Stimulated activated naive CD8-positive, alpha-beta T cell treated with anti-CD3 and anti-CD28 coated beads, Interleukin-15, Interleukin-2, amounts not matched to agents 100 U/mL and 50 U/mL, for 24 hours (primary cell): ENCODE measurements around the gene CDK2AP2.
A peak's percentile ranks its signal among the peaks of the same experiment; 100 is the strongest.
"Not testable (repeated sequence)": the region's sequence is repeated elsewhere in the genome, so short reads cannot be mapped to it uniquely, and the experiment has no call there.

ENCODE experiments used
- ATAC-seq: fragments of 150-1000 bp; cut with Tn5 transposase; one replicate; pipeline ENCODE4 v1.10.0; 2021
- DNase-seq: peaks from one replicate; pipeline ENCODE4 v3.0.0; 2021

The CDK2AP2 gene

GRCh38 chr11:67523556-67524479, 15.9 kb upstream of the CDK2AP2 start:
- no peak for DNase-seq
- no peak for ATAC-seq

GRCh38 chr11:67522844-67523555, 15.0 kb upstream of the CDK2AP2 start, which contains the start of gene CABP2:
CABP2 (minus strand) TSS chr11:67523446; CDS start chr11:67523326, 120 bp downstream.
- ATAC-seq (peak; percentile 25), DNase-seq (no peak)

GRCh38 chr11:67522338-67522737, 14.4 kb upstream of the CDK2AP2 start:
- ATAC-seq (no peak), DNase-seq (no peak)

- no peak for ATAC-seq
Measured at GRCh38 chr11:67521924-67522323, 14.0 kb upstream of the CDK2AP2 start.

GRCh38 chr11:67520856-67521824, 13.2 kb upstream of the CDK2AP2 start:
- no peak for ATAC-seq
- no peak for DNase-seq

More at GRCh38 chr11:67521924-67522323, 14.0 kb upstream of the CDK2AP2 start:
- DNase-seq, result no peak

GRCh38 chr11:67519726-67520125, 11.8 kb upstream of the CDK2AP2 start:
- DNase-seq (no peak), ATAC-seq (no peak)

- ATAC-seq, result no peak
Measured at GRCh38 chr11:67517784-67518552, 10.0 kb upstream of the CDK2AP2 start.

GRCh38 chr11:67516806-67517205, 8.8 kb upstream of the CDK2AP2 start:
- ATAC-seq (no peak), DNase-seq (no peak)

More at GRCh38 chr11:67517784-67518552, 10.0 kb upstream of the CDK2AP2 start:
- no peak for DNase-seq

GRCh38 chr11:67514116-67514515, 6.2 kb upstream of the CDK2AP2 start:
- DNase-seq, result no peak
- ATAC-seq, result no peak

GRCh38 chr11:67511558-67511957, 3.6 kb upstream of the CDK2AP2 start:
- not testable (repeated sequence) for DNase-seq, ATAC-seq

- DNase-seq, result no peak
- no peak for ATAC-seq
Measured at GRCh38 chr11:67510023-67510345, 2.0 kb upstream of the CDK2AP2 start.

GRCh38 chr11:67508486-67509121, 642 bp upstream of the CDK2AP2 start:
- ATAC-seq (peak; percentile 11), DNase-seq (peak; percentile 100)

- no peak for DNase-seq
- ATAC-seq, result no peak
Measured at GRCh38 chr11:67507242-67507863, 609 bp downstream of the CDK2AP2 start.

- ATAC-seq (no peak), DNase-seq (no peak)
Measured at GRCh38 chr11:67506426-67507051, 1.4 kb downstream of the CDK2AP2 start.

- DNase-seq (peak; percentile 95), ATAC-seq (peak; percentile 76)
Measured at GRCh38 chr11:67505605-67506396, 2.2 kb downstream of the CDK2AP2 start.

GRCh38 chr11:67504950-67505581, 2.9 kb downstream of the CDK2AP2 start, which contains the start of gene PITPNM1:
PITPNM1 (minus strand) TSS chr11:67505363; CDS start chr11:67504180, 1,183 bp downstream.
- ATAC-seq, result no peak
- peak; percentile 90 for DNase-seq

- DNase-seq, result peak; percentile 64
- no peak for ATAC-seq
Measured at GRCh38 chr11:67504005-67504949, 3.7 kb downstream of the CDK2AP2 start.
